Caco-2 (cell line): ENCODE results near the gene HADHA. TPM values are rescaled to one million over a fixed set of nuclear protein-coding genes. Genes with fewer than 3 reads are reported as not detected.

Experiments
- BruUV-seq: library from RNA; stranded (reverse); fragments of 400-500 nt; replicated peaks from 2 replicates; lab custom pipeline; 2021; lab: Mats Ljungman, UMichigan
- CTCF ChIA-PET: fragments of 300-600 bp; sonication (Branson Sonifier 250); formaldehyde crosslinking; loops from one replicate; lab custom pipeline; 2022; ENCODE audit warnings: antibody characterized with exemption; lab: Charles Lee
- POLR2A ChIA-PET: fragments of 300-600 bp; sonication (Branson Sonifier 250); formaldehyde crosslinking; loops from one replicate; lab custom pipeline; 2022; ENCODE audit warnings: antibody characterized with exemption; lab: Charles Lee
- DNase-seq, 2 experiments: peaks; one replicate each; pipeline versions ENCODE4 v3.0.0 to v3.0.0-alpha.2; 2020 to 2022
- H3K27me3 ChIP-seq: replicated peaks from 2 replicates; pipeline ENCODE4 v1.6.0; 2011; ENCODE audit warnings: low read length; ENCODE audit not compliant: control insufficient read depth, insufficient read depth
- H3K36me3 ChIP-seq: 2 replicates; pipeline ENCODE4 v1.5.1; 2011; ENCODE audit warnings: low read length; ENCODE audit not compliant: control insufficient read depth, insufficient read depth
- H3K4me1 ChIP-seq: fragments of 250-450 bp; sonication (Bioruptor Pico); 2 replicates; pipeline ENCODE4 v1.5.1; 2020; ENCODE audit warnings: mild to moderate bottlenecking
- H3K4me3 ChIP-seq: 2 replicates; pipeline ENCODE4 v1.5.1; 2011; ENCODE audit warnings: low read depth, mild to moderate bottlenecking, control low read depth, low read length
- H3K9me3 ChIP-seq: fragments of 250-450 bp; sonication (Bioruptor Pico); 2 replicates; pipeline ENCODE4 v1.5.1; 2020; ENCODE audit warnings: mild to moderate bottlenecking, moderate library complexity
- H3K27ac Mint-ChIP-seq: one replicate; pipeline ENCODE4 v1.8.0; 2022; ENCODE audit warnings: mixed read lengths; ENCODE audit not compliant: unreplicated experiment
- H3K27me3 Mint-ChIP-seq: one replicate; pipeline ENCODE4 v1.8.0; 2022; ENCODE audit warnings: mixed read lengths; ENCODE audit not compliant: insufficient read depth, unreplicated experiment
- H3K36me3 Mint-ChIP-seq: one replicate; pipeline ENCODE4 v1.8.0; 2022; ENCODE audit warnings: mild to moderate bottlenecking, mixed read lengths; ENCODE audit not compliant: insufficient read depth, unreplicated experiment
- H3K4me1 Mint-ChIP-seq: one replicate; pipeline ENCODE4 v1.8.0; 2022; ENCODE audit warnings: low read depth, mixed read lengths; ENCODE audit not compliant: unreplicated experiment
- H3K4me3 Mint-ChIP-seq: one replicate; pipeline ENCODE4 v1.8.0; 2022; ENCODE audit warnings: mild to moderate bottlenecking, moderate library complexity, mixed read lengths; ENCODE audit not compliant: unreplicated experiment
- H3K9me3 Mint-ChIP-seq: one replicate; pipeline ENCODE4 v1.8.0; 2022; ENCODE audit warnings: mixed read lengths; ENCODE audit not compliant: unreplicated experiment
- intact Hi-C: fragments of 100-400 bp; cut with micrococcal nuclease; formaldehyde crosslinking; loops from one replicate; pipeline ENCODE4 v1.10.0; 2022; ENCODE audit not compliant: unreplicated experiment
- total RNA-seq: library from RNA; stranded (reverse); gene quantifications from 2 replicates; pipeline ENCODE4 v1.2.3, GENCODE V29; 2022
- TF ChIP-seq, protein P1 (sequence below), 2 experiments: fragments of 200-600 bp in 1 of 2; IDR thresholded peaks; 1 replicate in 1 of 2; 2 replicates in 1 of 2; pipeline versions ENCODE4 v1.5.1 to v1.8.0; 2011 to 2022; ENCODE audit warnings: antibody characterized with exemption in 1 of 2, control low read depth in 1 of 2, inconsistent platforms in 1 of 2, low read depth in 1 of 2, low read length in 1 of 2, mild to moderate bottlenecking in 1 of 2, moderate library complexity in 1 of 2; ENCODE audit not compliant: insufficient read depth in 1 of 2, severe bottlenecking in 1 of 2, unreplicated experiment in 1 of 2

Gene HADHA
- total RNA-seq, 1 experiment from 2014 or later: 143 TPM

DNA sequence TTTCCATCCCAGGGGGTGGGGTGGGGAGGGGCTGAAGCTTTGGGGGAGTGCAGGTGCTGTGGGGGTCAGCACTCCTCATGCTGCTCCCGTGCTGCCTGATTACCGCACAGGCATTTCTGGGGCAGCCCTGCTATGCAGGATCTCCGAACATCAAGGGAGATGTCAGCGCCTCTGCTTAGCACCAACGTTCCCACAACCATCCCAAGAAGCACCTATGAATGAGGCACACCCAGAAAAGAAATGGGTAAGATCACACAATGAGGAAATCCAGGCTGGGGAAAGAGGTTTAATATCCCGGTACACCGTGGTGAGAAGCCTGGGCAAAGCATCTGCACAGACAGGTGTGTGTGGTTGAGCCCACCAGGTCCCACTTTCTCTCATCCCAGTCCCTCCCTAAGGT lies 54.1 kb downstream of the HADHA start:
- no peak for DNase-seq
- no peak overlapping the region for H3K27ac Mint-ChIP-seq
- no peaks in the 10 kb centered on the region for H3K9me3 ChIP-seq
- ChIA-PET POLR2A (no interaction called here), CTCF (no interaction called here)
- H3K27me3 Mint-ChIP-seq: no peaks in the 10 kb centered on the region
- H3K4me3 ChIP-seq: no peak overlapping the region
- peaks cover 5% of the 10 kb centered on the region for H3K36me3 ChIP-seq
- no peaks in the 10 kb centered on the region for H3K4me1 Mint-ChIP-seq
- no peaks in the 10 kb centered on the region for H3K9me3 Mint-ChIP-seq
- H3K4me3 Mint-ChIP-seq: no peak overlapping the region
- no TSS peak for BruUV-seq
- peaks cover 48% of the 10 kb centered on the region for H3K36me3 Mint-ChIP-seq
- H3K27me3 ChIP-seq: no peaks in the 10 kb centered on the region
- intact Hi-C loops: no loop called here
- TF ChIP-seq, protein P1, sequence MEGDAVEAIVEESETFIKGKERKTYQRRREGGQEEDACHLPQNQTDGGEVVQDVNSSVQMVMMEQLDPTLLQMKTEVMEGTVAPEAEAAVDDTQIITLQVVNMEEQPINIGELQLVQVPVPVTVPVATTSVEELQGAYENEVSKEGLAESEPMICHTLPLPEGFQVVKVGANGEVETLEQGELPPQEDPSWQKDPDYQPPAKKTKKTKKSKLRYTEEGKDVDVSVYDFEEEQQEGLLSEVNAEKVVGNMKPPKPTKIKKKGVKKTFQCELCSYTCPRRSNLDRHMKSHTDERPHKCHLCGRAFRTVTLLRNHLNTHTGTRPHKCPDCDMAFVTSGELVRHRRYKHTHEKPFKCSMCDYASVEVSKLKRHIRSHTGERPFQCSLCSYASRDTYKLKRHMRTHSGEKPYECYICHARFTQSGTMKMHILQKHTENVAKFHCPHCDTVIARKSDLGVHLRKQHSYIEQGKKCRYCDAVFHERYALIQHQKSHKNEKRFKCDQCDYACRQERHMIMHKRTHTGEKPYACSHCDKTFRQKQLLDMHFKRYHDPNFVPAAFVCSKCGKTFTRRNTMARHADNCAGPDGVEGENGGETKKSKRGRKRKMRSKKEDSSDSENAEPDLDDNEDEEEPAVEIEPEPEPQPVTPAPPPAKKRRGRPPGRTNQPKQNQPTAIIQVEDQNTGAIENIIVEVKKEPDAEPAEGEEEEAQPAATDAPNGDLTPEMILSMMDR (IDR thresholded peaks at IDR 0.05; ENCODE audit: insufficient read depth in 1 of 2, low read depth in 1 of 2, low read length in 1 of 2, severe bottlenecking in 1 of 2, unreplicated experiment in 1 of 2): no peak
- no peaks in the 10 kb centered on the region for H3K4me1 ChIP-seq

- Histone ChIP-seq H3K4me3 (no peak overlapping the region), H3K9me3 (no peaks in the 10 kb centered on the region), H3K27me3 (no peaks in the 10 kb centered on the region), H3K36me3 (peaks cover 5% of the 10 kb centered on the region), H3K4me1 (no peaks in the 10 kb centered on the region)
- H3K4me1 Mint-ChIP-seq: no peaks in the 10 kb centered on the region
- no peak overlapping the region for H3K4me3 Mint-ChIP-seq
- H3K9me3 Mint-ChIP-seq: no peaks in the 10 kb centered on the region
- no peaks in the 10 kb centered on the region for H3K27me3 Mint-ChIP-seq
- CTCF ChIA-PET: no interaction called here
- POLR2A ChIA-PET: no interaction called here
- H3K27ac Mint-ChIP-seq: no peak overlapping the region
- TF ChIP-seq, protein P1 (IDR thresholded peaks at IDR 0.05; ENCODE audit: insufficient read depth in 1 of 2, low read depth in 1 of 2, low read length in 1 of 2, severe bottlenecking in 1 of 2, unreplicated experiment in 1 of 2): no peak
- H3K36me3 Mint-ChIP-seq: peaks cover 49% of the 10 kb centered on the region
- DNase-seq: no peak
- BruUV-seq: no TSS peak
- intact Hi-C loops: loop anchor here (5.0 kb wide), 1 partner anchor 237 kb away; no protein-coding TSS in a partner anchor
These were observed 54.7 kb downstream of the HADHA start for GRCh38 chr2:26189751-26190150.

- Histone ChIP-seq H3K4me1 (peaks cover 3% of the 10 kb centered on the region), H3K4me3 (no peak overlapping the region), H3K36me3 (peaks cover 1% of the 10 kb centered on the region), H3K27me3 (no peaks in the 10 kb centered on the region), H3K9me3 (no peaks in the 10 kb centered on the region)
- no peak overlapping the region for H3K27ac Mint-ChIP-seq
- POLR2A ChIA-PET: no interaction called here
- no peaks in the 10 kb centered on the region for H3K27me3 Mint-ChIP-seq
- no peaks in the 10 kb centered on the region for H3K4me1 Mint-ChIP-seq
- no peak for DNase-seq
- TF ChIP-seq, protein P1 (IDR thresholded peaks at IDR 0.05; ENCODE audit: insufficient read depth in 1 of 2, low read depth in 1 of 2, low read length in 1 of 2, severe bottlenecking in 1 of 2, unreplicated experiment in 1 of 2): no peak
- peaks cover 43% of the 10 kb centered on the region for H3K36me3 Mint-ChIP-seq
- TSS peak; percentile 3 for BruUV-seq
- H3K9me3 Mint-ChIP-seq: no peaks in the 10 kb centered on the region
- CTCF ChIA-PET: interaction anchor here (0.5 to 0.6 kb wide), 2 partner anchors 44 to 273 kb away, joined by 3 to 5 read pairs; no protein-coding TSS in a partner anchor
- no peak overlapping the region for H3K4me3 Mint-ChIP-seq
- intact Hi-C loops: loop anchor here (5.0 kb wide), 1 partner anchor 237 kb away; no protein-coding TSS in a partner anchor
These were observed 55.3 kb downstream of the HADHA start for GRCh38 chr2:26189123-26189522.
